SK-N-MC (cell line): ENCODE results near the gene ZNF595.
"Not testable (repeated sequence)": the region's sequence is repeated elsewhere in the genome, so short reads cannot be mapped to it uniquely, and the experiment has no call there.

Source experiments
- EZH2 ChIP-seq: fragments of 200-600 bp; sonication (generic); IDR thresholded peaks from one replicate; pipeline ENCODE4 v1.6.1; 2017; ENCODE audit warnings: antibody characterized with exemption
- POLR2AphosphoS5 ChIP-seq: IDR thresholded peaks from 2 replicates; pipeline ENCODE4 v1.6.1; 2012; ENCODE audit warnings: mild to moderate bottlenecking, low read depth, low read length, borderline replicate concordance

DNA sequence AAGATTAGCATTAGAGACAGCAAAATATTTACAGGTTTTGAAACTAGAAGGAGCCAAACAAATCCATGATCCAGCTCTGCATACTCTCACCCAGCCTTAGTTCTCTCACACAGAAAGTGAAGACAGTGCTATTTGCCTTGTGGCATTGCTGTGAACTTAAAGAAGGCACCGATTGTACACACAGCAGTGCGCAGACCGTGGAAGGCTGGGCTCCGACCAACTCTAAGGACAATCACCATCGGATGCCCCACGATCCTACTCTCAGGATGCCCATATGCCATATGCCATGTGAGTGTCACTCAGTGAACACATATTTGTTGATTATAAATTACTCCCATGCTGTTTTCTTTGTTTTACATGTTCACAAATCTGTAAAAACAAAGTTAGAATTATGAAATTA is 19.8 kb upstream of the ZNF595 start:
- not testable (repeated sequence) for TF ChIP-seq POLR2AphosphoS5, EZH2
